Measurements from ENCODE around the gene TAS2R16.

DNA sequence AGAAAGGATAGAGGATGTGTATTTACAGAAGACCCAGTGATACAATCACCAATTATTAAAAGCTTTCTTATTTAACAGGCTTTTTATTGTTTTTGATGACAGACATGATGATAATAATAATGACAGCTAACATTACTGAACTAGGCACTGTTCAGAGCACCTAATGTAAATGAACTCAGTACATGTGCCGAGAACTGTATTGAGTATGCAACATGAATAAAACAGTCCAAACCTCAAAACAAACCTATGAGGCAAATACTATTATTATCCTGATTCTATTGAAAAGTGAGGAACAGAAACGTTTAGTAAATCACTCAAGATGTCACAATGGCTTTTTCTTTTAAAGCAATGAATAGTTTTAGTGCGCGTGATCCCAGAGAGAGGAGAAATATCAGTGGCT lies 27.1 kb downstream of the TAS2R16 start:
- TF ChIP-seq, protein P1, sequence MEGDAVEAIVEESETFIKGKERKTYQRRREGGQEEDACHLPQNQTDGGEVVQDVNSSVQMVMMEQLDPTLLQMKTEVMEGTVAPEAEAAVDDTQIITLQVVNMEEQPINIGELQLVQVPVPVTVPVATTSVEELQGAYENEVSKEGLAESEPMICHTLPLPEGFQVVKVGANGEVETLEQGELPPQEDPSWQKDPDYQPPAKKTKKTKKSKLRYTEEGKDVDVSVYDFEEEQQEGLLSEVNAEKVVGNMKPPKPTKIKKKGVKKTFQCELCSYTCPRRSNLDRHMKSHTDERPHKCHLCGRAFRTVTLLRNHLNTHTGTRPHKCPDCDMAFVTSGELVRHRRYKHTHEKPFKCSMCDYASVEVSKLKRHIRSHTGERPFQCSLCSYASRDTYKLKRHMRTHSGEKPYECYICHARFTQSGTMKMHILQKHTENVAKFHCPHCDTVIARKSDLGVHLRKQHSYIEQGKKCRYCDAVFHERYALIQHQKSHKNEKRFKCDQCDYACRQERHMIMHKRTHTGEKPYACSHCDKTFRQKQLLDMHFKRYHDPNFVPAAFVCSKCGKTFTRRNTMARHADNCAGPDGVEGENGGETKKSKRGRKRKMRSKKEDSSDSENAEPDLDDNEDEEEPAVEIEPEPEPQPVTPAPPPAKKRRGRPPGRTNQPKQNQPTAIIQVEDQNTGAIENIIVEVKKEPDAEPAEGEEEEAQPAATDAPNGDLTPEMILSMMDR (IDR thresholded peaks at IDR 0.05), result no peak
- no peak for TF ChIP-seq POLR2A (IDR thresholded peaks at IDR 0.05)
- no peak for TF ChIP-seq EP300 (IDR thresholded peaks at IDR 0.05)

All from ovary (tissue), 3 donors.